ENCODE results near the gene RARRES1.

GRCh38 chr3:158680861-158681260 is 51.4 kb downstream of the RARRES1 start:
- TF ChIP-seq CTCF (IDR thresholded peaks at IDR 0.05; ENCODE audit: poor library complexity), result no peak
- no peak for TF ChIP-seq EZH2phosphoT487 (IDR thresholded peaks at IDR 0.05; ENCODE audit: low read depth, severe bottlenecking, unreplicated experiment)

Data from hepatocyte (in vitro differentiated cells).